HG03066 (cell line): Measurements from ENCODE around the gene NPEPL1.

Experiments
- ATAC-seq: cut with Tn5 transposase; IDR thresholded peaks from one replicate; pipeline ENCODE4 v1.9.1; 2021; ENCODE audit warnings: low read depth; ENCODE audit not compliant: unreplicated experiment

Gene NPEPL1

DNA sequence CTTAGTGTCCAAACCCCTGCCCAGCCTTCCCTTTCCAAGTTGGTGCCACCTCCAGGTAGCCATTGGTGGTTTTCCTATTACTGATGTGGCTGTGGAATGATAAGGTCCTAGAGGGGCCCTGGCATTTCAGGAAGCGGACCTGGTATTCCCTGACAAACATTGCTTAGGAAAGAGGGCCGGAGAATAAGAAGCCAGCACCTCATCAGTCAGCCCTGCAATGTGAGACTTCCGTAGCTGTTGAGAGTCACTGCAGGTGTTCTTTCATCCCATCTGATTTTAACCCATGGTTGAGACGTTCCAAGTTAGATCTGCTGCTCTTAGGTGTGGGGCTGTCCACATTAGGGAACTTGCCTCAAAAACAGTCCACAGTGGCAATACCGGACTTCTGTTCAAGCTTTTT, 14.8 kb upstream of the NPEPL1 start:
- no peak for ATAC-seq

DNA sequence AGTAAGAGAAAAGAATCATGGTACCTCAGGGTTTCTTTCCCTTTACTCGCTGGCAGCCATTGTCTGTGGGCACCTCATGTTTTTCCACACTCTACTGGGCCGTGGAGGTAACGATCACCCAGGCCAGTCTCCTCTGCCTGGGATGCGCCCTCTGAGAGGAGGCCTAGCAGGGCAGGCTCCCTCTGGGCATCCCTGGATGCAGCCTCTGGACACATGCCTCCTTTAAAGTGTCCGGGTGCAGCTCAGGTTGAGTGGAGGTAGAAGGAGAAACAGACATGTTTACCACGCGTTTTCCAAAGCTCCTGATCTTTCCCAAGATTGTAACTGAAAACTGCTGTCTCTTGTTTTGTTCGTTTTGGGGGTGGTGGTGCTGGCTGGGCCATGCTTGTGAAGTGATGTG, 13.8 kb upstream of the NPEPL1 start:
- ATAC-seq, result no peak

DNA sequence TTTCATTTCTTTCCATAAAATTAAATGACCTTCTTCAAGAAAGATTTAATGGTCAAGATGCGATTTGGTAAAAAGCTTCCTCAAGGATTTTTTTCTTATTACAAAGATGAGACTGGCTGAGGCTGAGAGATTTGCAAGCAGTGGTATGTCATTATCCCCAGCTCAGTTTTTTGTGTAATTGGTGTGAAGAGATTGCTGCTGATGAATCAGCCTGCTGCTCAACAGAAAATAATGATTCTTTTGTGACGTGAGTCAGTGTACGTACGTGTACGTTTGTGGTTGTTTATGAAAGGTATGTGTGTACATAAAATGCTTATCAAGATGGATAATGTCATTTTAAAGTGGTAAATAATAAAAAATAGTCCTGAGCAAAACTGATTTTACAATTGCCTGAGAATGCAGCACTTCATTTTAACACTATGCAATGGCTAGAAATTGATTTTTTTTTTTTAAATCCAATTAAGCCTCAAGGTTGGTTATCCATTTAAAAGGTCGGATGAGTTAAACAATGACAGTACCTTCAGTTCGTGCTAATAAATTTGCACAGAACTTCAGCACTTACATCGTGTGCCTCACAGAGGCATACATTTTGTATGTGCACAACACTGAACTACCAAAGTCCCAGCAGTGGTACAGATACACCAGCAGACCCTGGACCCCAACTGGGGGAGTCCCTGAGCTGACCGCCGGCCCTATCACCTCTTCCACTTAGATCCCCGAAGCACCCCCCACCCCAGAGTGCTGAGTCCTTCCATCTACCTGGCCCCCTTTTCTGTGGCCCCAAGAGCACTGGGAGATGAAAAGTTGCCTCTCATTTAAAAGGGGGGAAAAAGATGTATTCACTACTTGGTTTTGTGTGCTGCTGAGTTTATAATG, 9.7 kb upstream of the NPEPL1 start:
- no peak for ATAC-seq

DNA sequence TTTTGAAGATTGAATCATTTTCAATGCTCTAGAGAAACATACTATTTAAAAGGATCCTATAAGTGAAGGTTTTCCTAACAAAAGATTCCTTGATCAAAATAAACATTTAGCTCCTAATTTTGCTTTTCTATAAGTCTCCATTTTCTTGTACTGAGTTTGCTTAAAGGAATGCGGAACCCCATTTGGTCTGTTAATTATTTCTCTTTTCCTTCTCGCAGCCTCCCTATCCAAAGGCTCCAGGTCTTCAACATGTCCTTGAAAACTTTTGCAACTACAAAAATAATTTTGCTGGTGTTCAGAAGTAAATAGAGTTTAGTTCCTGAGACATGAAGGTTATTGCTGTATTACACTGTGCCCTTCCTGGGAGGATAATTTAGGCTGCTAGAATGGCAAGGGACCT, 8.3 kb upstream of the NPEPL1 start:
- no peak for ATAC-seq

DNA sequence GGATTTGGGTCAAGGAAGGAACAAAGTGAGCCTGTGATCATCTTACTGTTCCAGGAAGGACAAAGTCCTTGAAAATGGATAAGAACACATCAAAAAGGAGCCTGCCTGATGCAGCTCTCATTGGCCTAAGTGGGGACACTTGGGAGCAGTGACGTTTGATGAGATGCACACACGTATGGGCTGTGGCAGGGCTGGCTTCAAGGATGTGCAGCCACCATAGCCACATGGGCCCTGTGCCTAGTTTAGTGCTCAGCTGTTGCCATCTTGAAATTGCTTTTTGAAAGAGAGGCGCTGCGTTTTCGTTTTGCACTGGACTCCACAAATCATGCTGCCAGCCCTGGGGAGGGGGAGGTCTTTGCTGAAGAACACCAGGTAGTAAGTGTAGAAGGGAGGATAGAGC, 6.6 kb upstream of the NPEPL1 start:
- no peak for ATAC-seq

DNA sequence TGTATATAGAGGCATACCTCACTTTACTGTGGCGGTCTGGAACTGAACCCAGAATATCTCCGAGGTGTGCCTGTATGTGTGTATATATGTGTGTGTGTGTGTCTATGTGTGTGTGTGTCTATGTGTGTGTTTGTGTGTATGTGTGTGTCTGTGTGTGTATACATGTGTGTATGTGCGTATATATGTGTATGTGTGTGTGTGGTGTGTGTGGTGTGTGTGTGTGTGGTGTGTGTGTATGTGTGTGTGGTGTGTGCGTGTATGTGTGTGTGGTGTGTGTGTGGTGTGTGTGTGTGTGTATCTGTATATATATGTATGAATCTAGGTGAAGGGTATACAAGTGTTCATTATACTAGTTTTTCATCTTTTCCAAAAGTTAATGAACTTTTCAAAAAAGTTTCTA, 4.2 kb upstream of the NPEPL1 start:
- ATAC-seq, result no peak

DNA sequence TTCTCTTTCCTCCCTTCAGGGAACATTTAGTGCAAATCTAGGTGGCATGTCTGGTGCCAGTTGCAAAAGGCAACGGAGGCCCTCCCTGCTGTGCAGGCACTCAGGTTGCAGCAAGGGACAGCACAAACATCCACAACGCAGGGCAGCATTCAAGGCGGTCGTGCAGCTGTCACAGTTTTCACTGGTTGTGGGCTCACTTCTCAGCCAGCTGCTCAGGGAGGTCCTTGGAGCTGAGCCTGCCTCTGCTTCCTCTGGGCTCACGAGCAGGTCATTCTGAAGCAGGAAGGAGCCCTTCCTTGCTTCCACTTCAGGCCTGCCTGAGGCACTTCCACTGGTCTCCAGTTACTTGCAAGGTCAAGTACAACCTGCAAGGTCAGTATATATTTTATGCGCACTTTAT, 3.8 kb upstream of the NPEPL1 start:
- no peak for ATAC-seq

DNA sequence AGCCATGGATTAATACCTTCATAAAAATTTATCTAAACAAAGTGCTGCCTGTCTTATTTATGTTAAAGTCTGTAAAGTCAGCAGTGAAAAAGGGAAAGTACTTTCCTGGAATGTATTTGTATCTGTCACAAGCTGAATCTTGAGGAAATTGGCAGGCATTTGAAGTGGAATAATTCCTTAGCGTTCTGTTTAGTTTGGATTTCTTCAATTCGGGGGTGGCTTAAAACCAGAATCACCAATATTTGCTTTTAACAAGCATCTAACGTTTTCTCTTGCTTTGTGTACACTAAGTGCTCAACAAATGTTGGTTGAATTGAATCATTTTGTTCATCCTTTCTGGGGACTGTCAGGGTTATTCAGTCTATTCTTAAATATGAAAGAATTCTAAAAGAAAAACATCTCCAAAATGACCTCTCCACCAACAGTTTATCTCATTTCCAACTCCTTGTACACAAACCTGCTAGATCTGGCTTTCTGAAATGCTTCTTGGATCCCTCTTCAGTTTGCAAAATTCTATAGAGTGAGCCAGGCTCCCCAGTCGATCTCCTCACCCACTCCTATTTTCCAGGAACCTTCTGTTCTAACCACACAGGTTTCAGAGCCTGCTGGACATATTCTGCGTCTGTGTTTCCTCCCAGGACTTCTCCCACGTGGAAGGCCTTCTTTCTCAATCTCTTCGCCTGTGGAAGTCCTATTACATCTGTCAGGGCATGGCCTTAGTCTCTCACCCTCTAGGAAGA, 2.0 kb upstream of the NPEPL1 start:
- no peak for ATAC-seq

DNA sequence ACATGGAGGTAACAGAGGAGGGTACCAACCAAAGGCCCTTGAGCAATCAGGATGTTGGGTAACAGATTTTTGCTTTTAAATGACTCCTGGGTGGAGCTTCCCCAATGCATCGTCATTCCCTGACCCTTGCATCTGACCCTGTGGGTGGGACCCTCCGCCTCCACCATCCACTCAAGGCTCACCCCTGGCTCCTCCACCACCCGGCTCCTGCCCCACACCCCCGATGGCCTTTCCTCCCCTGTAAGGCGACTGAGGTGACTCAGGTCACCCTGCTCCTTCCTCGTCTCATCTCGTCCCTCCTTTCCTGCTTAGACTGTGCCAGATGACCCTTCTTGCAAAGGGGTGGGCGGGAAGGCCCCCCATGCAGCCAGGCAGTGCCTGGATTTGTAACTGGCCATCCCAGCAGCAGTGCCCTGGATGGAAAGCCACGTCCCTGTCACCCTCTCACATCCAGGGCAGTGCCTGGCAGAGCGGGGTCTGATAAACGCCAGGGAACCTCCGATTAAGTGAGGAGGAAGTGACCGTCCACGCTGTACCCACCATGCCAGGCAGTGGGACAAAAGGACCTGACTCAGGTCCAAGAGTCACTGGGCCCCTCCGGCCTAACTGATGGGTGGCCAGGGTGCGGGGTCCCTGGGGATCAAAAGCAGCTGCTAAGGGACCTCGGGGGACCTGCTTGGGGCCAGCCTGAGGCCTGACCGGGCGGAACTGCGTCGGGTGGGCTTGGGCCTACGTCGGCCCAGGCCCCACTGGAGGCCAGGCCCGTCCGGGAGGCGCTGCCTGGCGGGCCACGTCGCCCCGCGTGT, 624 bp upstream of the NPEPL1 start:
- ATAC-seq, result no peak

DNA sequence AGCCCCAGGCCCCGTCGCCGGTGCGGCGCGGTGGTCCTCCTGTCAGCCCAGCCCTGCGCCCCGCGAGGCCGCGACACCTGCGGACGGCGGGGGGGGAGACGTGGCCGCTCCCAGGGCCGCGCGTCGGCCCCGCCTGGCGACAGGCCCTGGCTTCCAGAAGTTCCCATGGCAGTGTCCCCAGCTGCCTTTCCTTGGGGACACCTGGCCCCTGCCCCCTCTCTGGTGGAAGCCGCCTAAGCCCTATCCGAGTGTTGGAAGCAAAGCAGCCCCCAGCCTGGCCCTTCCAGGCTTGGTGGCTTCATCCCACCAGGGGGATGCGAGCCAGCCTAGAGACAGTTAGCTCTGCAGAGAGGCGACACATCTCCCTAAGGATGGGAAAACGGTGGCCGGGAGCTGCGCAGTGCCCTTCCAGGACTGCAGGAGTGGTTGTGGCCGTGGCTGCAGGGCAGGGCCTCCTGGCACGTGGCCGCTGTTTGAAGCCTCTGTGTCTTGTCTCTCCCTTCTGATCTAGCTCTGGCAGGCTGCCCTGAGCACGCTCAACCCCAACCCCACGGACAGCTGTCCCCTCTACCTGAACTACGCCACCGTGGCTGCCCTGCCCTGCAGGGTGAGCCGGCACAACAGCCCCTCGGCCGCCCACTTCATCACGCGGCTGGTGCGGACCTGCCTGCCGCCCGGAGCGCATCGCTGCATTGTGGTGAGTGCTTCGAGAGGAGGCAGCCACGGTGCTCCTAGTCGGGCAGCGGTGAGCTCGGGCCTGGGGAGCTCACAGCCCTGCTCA, 816 bp downstream of the NPEPL1 start:
- peak; percentile 27 for ATAC-seq

DNA sequence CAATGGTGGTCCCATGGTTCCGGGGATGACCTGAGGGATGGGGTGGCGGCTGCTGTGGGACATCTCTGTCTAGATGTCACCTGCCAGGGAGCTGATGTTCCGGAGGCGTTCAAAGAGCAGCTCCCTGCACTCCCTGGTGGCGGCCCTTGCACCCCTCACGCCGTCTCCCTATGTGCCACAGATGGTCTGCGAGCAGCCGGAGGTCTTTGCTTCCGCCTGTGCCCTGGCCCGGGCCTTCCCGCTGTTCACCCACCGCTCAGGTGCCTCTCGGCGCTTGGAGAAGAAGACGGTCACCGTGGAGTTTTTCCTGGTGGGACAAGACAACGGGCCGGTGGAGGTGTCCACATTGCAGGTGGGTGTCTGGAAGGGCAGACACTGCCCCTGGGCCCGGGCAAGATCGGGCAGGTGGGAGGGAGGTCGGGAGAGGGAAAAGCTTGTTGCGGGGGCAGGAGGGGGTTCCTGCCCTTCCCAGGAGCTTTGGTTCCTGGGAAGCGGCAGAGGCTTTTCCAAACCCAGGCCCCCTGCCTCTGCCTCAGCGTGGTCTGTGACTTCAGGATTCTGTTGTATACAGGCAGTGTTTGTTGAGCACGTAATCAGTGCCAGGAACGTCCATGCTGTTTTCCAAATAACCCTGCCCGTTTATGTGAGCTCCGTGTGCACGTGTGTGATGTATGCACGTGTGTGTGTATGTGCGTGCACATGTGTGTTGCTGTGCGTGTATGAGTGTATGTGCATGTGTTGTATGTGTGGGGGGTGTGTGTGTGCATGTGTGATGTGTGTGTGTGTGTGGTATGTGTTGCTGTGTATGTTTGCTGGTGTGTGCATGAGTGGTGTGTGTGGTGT, 1.9 kb downstream of the NPEPL1 start:
- no peak for ATAC-seq

DNA sequence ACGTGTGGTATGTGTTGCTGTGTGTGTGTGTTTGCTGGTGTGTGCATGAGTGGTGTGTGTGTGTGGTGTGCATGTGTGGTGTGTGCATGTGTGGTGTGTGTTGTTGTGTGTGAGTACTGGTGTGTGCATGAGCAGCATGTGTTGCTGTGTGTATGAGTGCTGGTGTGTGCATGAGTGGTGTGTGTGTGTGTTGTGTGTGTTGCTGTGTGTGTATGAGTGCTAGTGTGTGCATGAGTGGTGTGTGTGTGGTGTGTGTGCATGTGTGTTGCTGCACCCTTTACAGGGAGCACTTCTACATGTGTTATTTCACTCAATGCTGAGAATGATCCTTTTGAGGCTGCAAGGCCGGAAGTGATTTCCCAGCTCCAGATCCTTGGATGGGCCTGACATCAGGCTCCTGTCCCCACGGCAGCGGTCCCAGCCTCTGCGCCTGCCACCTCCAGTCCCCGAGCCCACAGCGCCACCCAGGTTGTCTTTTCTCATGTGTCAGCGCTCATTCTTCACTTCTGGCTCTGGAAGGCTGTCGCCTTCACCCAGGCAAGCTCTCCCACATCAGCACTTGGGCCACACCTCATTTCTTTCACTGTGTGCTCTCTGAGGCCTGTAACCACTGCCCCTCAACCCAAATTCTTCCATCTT, 2.6 kb downstream of the NPEPL1 start:
- ATAC-seq, result no peak

DNA sequence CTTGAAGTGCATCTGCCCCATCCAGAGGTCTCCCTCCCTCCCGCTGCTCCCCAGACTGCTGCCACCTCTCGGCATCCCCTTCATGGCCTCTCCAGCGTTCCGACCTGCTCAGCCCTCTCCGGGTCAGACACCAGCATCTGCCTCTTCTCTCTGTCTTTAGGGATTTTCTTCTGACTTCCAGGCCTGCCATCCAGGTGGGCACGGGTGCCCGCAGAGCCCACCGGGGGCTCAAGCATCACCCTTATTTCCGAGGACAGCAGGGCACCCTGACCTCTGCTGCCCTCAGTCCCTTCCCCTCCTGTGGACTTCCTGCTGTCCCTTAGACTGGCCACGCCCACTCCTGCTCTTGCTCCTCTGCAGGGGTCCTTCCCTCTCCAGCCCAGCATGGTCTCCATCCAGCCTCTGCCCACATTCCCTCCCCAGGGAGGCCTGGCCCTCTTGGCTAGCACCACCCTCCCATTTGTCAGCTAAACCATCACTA, 3.3 kb downstream of the NPEPL1 start:
- ATAC-seq, result no peak

DNA sequence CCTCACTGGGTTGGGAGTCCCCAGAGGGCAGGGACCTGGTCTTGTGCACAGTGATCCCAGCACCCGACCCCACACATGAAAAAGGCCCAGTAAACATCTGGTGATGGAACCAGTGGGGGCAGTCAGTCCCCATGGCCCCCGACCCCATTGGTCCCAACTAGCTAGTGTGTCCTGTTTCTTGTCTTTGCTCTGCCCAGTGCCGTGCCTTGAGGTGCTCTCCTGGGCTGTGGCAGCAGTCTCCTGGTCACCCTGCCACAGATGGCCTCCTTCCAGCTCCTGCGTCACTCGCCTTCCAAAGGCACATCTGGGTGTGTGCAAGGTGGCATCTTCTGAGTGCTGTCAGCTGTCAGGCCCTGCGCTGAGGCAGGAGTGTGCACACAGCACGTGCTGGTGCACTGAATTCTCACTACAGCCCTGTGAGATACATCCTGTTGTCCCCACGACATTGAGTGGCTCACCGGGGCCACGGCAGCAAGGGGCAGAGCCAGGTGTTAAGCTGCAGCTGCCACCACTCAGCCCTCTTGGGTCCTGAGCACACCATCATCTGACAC, 3.9 kb downstream of the NPEPL1 start:
- no peak for ATAC-seq

DNA sequence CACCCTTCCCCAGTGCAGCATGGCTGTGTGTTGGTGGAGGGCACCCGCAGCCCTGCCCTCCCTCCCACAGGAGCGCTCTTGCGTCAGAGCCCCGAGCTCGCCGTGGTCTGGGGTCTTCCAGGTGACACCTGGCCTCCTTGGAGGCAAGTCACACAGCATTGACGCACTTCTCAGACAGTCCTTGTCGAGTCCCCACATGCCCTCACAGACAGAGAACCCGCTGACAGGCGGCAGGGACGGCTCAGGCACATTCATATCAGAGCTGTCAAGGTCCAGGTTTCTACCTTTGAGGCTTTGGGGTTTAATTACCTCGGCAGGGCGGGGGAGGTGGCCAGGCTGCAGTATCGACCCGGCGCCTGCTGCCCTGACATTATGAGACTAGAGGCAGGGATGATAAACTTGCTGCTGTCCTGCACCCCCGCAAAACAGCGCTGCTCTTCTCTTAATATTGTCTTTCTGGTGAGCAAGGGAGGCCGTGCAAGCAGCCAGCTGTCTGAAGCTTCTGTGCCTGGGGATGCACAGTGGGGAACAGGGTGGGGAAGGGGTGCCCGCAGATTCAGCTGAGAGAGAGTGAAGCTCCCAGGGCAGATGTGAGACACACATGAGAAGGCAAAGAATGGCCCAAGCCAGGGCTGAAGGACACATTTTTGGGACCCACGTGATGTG, 4.7 kb downstream of the NPEPL1 start:
- no peak for ATAC-seq

DNA sequence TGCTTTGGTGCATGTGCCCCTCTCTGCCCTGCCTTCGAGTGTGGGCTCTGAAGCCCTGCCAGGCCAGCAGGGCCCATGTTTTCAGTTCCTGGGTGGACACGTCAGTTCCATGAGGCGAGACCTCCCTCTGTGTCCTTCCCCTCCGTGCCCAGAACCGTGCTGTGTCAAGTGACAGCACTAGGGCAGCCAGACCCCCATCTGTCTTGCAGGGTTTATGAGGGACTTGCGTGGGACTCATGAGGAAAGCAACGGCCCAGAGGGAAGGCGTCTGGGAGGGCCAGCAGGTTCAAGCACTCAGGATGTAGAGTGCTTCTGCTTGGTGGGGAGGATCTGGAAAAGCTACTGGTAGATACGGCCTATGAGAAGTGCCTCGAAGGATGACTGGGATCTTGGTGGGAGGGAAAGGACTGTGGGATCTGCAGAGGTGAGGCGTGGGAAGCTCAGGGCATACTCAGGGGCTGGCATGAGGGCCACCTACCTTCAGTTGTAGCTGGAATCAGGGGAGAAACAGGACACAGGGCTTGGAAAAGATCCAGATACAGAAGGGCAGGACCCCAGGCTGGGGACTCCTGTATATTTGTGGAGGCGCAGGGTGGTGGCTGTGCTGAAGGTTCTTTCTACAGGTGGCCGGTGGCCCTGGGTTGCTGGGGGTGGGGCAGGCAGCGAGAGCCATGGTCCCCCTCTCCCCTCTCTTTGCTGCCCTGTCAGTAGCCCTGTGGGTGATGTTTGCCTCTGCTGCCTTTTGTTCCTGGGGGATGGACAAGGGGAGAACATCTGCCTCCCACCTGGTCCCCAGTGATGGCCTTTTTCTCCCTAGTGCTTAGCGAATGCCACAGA, 5.5 kb downstream of the NPEPL1 start:
- no peak for ATAC-seq
